HG03520 (cell line): Measurements from ENCODE around the gene ASGR2.
"Not testable (repeated sequence)": the region's sequence is repeated elsewhere in the genome, so short reads cannot be mapped to it uniquely, and the experiment has no call there.

Experiments used
- ATAC-seq: cut with Tn5 transposase; IDR thresholded peaks from one replicate; pipeline ENCODE4 v1.9.1; 2021; ENCODE audit warnings: mild to moderate bottlenecking, moderate library complexity; ENCODE audit not compliant: unreplicated experiment

Gene ASGR2

DNA sequence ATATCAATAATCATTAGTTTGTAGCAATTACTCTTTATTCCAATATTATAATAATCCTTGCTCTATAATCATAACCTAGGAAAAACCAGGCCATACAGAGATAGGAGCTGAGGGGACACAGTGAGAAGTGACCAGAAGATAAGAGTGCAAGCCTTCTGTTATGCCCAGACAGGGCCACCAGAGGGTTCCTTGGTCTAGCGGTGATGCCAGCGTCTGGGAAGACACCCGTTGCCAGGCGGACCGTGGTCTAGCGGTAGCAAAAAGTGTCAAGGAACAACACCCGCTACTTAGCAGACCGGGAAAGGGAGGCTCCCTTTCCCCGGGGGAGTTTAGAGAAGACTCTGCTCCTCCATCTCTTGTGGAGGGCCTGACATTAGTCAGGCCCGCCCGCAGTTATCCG is 11.8 kb upstream of the ASGR2 start:
- not testable (repeated sequence) for ATAC-seq

DNA sequence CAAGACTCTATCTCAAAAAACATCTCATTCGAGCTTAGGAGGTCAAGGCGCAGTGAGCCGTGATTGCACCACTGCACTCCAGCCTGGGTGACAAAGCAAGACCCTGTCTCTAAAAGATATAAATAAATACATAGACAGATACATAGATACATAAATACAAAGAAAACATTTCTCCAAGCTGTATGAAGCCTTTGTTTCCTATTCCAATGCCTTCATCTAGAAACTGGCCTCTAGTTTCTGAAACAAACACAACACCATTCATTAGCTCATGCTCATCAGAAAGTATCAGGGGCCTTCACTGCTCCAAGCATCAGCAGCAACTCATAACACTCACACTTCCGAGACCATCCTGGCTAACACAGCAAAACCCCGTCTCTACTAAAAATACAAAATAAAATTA is 10.3 kb upstream of the ASGR2 start:
- ATAC-seq, result no peak

DNA sequence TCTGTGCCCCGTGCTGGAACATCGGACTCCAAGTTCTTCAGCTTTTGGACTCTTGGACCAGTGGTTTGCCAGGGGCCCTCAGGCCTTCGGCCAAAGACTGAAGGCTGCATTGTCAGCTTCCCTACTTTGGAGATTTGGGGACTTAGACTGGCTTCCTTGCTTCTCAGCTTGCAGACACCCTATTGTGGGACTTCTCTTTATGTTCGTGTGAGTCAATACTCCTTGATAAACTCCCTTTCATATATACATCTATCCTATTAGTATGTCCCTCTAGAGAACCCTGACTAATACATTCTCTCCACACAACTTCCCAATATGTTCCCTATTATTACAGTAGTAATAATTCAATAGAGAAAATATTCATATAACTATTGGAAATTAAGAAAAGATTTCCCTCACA is 9.2 kb upstream of the ASGR2 start:
- no peak for ATAC-seq

DNA sequence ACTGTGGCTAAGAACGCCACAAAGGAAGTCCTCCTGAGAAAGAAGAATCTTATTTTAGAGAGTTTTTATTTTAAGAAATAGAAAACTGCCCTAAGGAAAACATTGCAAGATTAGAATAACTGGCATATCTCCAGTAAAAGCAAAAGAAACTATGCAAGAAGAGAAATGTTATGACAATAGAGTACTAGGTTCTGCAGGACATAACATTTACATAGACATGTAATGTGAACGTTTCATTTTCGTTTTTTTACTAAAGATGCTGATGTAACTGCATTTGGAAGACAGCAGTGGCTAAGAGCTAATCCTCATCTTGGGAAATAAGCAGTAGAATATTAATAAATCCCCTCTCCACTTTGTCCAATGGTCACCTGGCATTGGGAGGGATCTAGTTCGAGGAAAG is 7.8 kb upstream of the ASGR2 start:
- ATAC-seq, result no peak

DNA sequence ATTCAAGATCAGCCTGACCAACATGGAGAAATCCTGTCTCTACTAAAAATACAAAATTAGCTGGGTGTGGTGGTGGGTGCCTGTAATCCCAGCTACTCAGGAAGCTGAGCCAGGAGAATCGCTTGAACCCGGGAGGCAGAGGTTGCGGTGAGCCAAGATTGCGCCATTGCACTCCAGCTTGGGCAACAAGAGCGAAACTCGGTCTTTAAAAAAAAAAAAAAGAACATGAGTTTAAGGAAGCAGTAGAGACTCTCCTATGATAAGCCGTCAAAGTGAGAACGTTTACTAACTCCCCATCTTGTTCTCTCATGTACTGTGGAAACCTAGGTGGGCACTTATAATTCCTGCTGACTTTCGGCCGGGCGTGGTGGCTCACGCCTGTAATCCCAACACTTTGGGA is 6.0 kb upstream of the ASGR2 start:
- not testable (repeated sequence) for ATAC-seq

DNA sequence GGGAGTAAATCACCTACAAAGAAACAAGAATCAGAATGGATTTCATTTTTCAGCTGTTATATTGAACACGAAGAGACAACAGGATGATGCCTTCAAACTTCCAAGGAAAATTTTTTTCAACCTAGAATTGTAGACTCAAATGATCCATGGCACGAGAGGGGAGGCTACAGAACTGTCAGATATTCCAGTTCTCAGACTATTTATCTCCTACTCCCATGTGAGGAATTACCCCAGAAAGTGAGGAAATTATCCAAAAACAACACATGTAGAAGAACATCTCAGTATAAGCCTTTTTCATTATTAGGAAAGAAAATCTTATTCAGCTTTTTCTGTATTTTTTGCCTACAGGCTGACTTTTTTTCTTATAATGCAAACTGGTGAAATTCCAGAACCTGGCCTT is 5.5 kb upstream of the ASGR2 start:
- no peak for ATAC-seq

DNA sequence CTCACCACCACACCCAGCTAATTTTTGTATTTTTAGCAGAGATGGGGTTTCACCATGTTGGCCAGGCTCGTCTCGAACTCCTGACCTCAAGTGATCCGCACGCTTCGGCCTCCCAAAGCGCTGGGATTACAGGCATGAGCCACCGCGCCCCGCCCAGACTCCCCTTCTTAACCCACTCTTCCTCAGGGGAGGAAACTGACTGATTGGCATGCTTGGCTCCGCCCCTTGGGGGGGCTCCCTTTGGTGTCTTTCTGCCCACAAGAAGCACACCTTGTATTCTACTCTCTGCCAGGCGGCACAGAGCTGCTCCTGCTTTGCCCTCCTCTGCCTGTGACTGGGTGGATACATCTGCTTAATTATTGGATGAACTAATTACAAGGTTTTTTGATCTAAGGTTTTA is 4.7 kb upstream of the ASGR2 start:
- no peak for ATAC-seq

DNA sequence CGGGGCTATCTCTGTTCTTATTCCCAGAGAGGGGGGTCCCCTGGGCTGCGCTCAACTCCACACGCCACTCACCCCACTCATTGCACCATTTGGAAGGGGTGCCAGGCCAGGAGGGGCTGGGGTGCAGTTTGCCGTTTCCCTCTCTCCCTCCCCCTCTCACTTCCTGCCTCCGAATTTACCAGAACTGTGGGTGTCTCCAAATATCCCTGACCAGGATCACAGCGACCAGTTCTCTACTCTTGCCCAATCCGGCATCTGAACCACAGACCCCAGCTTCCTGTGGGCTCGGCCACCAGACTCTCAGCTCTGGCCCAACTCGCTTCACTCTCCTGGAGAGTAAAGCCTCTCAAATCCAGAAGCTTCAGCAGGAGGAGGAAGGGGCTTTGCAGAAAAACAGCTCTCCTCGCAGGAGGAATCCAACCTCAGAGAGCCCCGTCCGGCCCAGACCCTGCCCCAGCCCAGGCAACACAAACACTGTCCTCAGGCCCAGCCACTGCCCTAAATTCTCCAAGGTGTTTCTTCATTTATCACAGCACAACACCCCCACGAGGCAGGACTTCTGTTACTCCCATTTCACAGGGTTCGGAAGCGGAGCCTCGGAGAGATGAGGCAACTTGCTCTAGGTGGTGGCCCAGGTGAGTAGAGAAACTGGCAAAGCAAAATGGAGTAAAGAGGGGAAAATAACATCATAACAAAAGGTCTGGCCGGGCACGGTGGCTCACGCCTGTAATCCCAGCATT is 423 bp upstream of the ASGR2 start:
- ATAC-seq, result no peak

DNA sequence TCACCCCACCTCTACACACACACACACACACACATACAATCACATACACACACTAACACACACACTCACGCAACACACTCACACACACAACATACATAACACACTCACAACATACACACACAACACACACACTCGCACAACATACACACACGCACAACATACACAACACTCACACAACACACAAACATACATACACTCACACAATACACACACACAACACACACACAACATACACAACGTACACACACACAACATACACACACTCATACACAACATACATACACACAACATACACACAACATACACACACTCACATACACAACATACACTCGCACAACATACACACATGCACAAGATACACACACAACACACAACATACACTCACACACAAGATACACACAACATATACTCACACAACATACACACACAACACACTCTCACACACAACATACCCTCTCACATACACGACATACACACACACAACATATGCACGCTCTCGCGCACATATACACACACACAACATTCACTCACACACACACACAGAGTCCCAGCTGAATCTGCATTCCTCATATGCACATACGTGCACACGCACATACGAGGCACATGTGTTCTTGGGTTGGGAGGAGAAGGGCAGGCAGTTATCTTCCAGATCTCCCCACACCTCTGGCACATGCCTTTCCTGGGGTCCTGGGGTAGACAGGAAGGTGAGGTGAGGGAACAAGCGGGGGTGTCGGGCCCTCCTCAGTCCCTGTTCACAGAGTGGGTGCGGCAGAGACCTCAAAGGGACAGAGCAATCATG is 1.1 kb downstream of the ASGR2 start:
- ATAC-seq, result no peak

DNA sequence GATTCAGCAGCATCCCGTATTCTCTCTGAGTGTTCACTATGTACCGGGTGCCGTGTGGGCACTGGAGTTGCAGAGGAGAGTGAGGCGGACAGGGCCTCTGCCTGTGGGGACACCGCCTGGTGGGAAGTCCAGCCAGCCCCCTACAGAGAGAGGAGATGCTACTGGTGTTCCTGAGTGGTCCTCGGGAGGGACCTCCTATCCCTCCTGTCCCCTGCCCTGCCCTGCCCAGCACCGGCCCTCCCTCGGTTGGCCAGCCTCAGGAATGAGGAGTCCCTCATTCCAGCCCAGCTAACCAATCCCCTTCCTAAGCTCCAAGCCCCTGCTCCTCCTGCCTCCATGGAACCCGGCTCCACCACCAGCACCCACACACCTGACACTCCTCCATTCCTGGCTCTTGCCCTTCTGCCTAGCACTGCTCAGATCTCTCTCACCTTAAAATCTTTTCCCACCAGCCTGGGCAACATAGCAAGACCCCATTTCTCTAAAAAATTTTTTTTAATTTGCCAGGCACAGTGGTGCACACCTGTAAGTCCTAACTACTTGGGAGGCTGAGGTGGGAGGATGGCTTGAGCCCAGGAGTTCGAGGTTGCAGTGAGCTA is 2.0 kb downstream of the ASGR2 start:
- no peak for ATAC-seq

DNA sequence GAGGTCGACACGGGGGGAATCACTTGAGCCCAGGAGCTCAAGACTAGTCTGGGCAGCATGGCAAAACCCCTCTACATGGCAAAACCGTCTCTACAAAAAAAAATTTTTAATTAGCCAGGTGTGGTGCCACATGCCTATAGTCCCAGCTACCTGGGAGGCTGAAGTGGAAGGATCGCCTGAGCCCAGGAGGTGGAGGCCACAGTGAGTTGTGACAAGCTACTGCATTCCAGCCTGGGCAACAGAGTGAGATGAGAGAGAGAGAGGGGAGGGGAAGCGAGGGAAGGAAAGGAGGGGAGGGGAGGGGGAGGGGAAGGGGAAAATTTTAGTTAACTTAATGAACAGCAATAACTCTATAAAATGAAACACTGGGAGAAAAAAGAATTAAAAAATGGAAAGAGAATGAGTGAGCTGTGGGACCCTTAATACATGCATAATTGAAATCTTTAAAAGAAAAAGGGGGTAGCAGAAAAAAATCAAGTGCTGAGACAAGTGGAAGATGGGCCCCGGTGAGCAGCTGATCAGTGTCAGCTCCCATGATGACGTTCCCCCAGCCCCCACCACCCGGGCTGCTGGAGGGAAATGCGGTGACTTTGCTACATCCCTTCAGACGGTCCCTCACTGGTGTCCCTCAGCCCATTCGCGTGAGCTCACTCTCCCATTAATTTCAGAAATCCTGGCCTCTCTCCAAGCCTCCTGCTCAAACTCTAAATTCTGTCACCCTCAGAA is 2.7 kb downstream of the ASGR2 start:
- no peak for ATAC-seq

DNA sequence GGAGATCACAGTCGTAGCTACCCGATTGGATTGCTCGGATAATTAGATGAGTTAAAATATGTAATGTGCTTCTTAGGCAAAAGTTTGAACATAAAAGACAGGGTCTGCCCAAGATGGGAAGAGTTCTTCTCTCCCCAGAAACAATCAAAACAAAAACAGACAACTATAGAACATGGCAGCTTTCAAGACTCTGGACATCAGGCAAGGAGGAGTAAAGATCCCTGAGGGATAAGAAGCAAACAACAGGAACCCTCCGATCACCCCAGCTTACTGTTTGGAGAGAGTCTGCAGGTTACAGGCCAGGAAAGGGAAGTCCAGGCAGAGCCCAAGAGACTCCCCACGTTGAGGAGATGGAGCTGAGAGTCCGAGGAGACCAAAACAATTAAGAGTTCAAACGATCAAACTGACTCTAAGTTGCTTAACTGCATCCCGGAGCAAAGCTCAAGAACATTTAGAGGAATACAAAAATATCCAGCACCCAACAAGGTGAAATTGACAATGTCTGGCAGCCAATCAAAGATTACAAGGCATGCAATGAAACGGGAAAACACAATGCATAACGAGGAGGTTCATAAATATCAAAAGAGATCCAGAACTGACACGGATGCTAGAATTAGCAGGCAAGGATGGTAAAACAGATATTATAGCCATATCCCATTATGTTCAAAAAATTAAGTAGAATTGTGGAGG is 3.9 kb downstream of the ASGR2 start:
- no peak for ATAC-seq

DNA sequence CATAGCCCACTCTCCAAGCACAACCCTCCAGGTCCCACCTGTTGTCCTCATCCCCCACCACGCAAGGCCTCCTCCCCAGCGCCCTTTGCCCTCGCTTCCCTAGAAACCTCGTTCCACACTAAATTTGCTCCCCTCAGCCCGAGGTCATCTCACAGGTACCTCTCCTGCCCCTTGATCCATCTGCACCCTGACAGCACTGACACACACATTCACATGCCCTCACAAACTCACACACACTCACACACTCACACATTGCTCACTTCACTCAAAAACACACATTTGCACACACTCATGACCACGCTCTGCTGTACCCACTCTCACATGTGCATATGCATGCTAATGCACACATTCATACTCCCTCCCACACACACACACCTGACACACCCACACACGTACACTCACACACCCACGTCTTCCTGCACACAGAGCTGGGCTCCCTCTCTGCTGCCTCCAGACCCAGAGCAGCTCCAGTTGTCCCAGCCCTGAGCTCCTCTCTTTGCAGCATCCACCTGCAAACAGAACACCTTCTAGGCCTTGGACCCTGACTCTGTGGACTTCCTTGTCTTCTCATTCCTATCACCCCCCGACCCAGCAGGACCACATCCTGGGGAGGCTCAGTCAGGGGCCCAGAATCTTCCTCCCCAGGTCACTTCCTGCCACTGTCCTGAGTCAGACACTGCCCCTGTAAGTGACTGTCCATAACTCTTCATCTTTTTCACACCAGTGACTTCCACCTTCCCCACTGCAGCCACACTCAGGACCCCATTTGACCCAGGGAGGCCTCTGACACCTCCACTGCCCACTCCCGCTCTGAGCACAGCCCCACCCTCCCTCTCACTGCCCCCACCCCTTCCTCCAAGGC is 4.9 kb downstream of the ASGR2 start:
- no peak for ATAC-seq

DNA sequence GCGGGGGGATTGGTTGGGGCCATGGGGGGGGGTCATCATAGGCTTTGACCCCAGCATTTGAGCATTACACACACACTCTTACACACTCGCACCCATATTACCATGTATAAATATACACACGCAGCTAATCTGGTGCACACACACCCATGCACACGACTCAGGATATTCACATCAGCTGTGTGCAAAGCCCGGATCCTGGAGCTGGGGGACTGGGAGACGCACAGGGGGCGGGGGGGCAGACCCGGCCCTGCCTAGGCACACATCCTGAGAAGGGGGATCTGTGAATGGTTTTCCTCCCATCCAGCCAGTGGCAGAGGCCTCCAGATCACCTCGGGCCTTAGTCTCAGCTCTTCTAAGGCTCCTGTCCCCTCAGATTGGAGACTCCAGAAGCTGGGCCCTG is 5.6 kb downstream of the ASGR2 start:
- no peak for ATAC-seq

DNA sequence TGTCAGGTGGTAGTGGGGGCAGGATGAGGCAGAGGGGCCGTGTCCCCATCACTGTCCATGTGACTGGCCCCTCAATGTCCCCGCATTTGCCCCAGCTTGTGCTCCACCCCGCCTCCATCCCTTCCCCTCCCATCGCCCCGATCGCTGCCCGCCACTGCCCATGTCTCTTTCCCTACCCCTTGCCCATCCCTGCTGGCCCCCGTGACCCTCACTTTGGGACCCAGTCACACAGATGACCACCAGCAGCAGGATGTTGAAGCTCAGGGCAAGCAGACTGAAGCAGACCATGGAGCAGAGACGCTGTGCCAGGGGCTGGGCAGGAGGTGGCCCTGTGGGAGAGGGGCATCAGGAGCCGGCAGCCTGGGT is 6.1 kb downstream of the ASGR2 start:
- ATAC-seq, result no peak

DNA sequence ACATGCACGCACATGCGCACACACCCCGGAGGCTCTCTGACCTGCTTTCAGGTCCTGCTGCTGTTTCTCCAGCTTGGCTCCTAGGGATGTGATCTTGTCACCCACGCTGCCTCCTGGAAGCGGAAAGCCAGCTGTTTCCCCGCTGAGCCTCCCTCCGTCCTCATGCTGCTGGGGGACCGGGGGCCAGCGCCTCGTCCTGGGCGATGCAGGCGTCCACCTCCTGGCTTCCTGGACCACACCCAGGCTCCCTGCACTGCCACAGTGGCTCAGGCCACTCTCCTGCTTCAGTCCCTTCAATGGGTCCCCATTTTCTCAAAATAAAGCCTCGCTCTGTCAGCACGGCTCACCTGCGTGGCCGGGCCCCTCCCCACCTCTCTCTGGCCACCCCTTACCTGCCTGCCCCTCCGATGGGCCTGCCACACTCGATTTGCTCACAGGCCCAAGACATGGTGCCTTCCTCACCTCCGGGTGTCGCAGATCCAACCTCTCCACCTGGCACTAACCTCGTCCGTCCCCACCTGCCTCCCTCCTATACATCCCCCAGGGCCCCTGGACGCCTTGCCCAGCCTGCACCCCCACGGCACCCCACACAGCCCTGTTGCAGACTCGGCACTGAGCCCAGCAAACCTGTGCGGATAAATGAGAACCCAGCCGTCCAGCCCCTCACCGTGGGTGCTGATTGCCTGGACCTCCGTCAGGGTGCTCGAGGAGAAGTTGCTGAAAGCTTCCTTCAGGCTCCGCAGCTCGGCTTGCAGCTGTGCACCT is 6.6 kb downstream of the ASGR2 start:
- no peak for ATAC-seq

DNA sequence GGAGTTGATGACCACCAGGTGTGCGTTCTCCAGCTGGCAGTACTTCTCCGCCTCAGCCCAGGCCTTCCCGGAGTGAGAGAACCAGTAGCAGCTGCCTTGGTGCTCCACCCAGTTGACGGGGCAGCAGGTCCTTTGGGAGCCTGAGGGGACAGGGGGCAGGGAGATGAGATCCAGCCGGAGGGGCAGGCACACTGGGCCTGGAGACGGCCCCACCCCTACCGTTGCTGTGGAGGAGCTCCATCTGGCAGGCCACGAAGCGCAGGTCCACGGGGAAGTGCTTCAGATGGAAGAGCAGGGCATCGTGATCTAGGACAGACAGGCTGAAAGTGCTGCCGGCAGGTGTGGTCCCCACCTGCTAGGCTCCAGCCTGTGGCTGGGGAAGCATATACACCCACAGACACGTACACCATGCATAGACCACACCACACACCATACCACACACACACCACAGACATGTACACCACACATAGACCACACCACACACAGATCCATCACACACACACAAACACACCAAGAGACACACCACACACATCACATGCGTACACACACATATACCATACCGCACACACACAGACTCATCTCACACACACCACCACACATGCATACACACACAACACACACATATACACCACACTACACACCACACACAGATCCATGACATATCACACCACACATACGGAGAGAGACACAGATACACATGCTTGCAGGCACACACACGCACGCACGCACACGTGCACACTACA is 7.4 kb downstream of the ASGR2 start:
- no peak for ATAC-seq

DNA sequence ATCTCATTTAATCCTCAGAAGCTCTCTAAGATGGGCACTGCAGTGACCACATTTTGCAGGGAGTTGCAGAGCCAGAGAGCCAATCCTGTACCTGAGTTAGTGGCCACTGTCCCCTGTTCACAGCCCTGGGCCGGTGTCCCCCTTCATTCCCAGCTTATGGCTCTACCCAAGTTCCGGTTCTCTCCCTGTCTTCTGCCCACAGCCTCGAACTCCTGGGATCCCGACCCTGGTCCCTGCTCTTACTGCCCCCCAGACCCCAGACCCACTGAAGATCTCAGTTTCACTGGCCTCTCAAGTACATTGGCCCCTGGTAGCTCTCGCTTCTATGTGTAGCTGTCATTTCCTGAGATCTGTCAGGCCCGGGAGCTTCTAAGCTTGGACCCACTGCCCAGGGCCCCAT is 12.2 kb downstream of the ASGR2 start:
- no peak for ATAC-seq

DNA sequence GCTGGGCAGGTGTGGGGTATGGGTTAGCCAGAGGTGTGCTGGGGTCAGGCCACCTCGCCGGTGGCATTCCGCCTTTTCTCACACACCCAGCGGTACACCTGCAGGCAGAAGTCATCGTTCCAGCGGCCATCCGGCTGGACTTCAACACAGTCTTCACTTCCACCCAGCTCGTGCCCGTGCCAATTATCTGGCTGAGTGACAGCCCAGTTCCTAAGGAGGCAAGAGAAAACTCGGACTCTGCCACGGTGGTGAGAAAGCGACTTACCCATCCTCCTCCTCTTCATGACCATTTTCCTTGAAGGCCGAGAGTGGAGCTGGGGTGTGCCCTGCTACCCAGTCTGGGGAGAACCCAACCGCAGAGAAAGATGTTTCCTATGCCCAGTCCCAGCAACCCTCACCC is 13.1 kb downstream of the ASGR2 start:
- ATAC-seq, result no peak
